ENCODE results near the gene TCF12.

TCF12 gene

DNA sequence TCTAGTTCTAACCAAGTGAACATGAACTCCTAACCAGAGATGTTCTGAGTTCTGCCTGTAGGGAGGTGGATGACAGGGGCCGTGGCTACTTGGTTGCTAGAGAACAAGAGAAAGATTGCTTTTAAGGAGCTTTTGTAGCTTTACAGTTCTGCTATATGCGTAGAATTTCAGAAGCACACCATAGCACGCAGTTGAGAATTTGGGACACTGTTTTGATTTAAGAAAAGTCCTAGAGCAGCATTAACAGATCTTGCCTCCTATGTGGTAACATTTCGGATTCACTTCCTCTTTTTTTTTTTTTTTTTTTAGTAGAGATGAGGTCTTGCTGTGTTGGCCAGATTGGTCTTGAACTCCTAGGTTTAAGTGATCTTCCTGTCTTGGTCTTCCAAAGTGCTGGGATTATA is 181.7 kb downstream of the TCF12 start:
- no peak for DNase-seq

- DNase-seq = no peak
Observed at GRCh38 chr15:57102858-57103257, 184.4 kb downstream of the TCF12 start.

DNA sequence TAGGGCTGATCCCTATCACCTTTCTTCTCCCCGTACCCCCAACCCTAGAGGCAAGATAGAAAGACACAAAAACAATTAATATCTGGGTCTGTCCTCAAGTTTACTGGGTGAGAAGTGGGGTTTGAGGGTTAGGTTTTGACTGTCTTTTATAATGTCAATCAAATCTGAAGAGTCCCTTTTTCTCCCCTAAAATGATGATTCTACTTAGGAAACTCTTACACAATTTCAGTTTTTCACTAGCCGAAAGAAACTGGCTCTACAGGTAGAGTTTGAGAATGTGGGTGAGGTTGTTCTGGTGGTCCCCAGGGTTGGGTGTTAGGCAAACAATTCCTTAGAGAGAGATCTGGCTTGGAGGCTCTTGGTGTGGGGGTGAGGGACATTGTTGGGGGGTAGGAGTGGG is 189.9 kb downstream of the TCF12 start:
- no peak for DNase-seq

DNA sequence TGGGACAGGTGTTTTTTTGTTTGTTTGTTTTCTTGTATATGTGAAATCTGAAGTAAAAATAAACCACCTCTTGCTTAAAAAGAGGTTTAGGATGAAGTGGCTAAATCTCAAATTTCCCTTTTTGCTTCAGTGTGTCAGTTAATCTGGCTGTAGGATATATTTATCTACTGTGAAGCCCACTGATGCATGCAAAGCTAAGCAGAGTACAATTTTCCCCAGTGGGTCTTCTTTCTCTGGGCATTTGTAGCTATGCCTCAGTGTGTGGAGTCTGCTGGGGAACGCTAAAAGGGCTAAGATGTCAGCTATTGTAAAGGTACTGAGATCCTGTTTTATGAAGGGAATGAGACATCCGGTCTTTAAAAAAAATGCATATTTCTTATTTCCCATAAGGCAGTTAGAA is 190.6 kb downstream of the TCF12 start:
- no peak for DNase-seq

DNA sequence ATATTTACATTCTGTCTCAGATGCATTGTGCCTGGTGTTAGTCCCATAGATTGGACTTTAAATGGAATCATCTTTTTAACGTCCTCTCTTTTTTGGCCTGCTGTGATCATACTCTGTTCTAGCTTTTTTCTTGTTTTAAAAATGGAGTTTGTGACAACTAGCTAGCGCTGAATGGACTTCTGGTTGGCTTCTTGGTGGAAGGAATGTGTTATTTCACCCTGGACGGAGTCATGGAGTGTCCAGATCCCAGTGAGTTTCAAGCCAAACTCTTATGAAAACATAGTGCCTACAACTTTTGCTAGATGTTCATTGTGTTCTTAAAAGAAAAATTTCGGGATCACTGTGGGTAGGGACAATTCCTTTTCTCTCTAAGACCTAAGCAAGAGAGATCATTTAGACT is 192.6 kb downstream of the TCF12 start:
- no peak for DNase-seq

DNA sequence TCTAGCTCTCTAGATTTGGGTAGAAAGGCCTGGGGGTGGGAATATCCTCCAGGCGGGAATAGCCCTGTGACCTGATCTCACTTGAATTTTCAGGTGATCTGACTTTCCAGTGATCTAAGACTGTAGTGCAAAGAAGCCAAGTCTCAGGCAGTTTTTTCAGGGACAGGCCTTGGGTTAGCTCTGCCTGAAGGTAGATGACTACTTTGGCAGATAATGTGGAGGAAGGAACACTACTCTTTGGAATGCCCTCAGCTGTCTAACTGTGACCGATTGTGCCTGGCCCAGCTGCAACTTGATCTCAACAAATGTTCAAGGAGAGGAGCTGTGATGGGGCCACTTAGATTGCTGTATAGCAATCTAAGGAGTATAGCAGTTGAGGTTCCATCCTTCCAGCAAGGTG is 193.7 kb downstream of the TCF12 start:
- DNase-seq = no peak

GRCh38 chr15:57114070-57114469 is 195.6 kb downstream of the TCF12 start:
- DNase-seq = no peak

- DNase-seq = no peak
Observed at GRCh38 chr15:57118013-57118799, 199.8 kb downstream of the TCF12 start.

DNA sequence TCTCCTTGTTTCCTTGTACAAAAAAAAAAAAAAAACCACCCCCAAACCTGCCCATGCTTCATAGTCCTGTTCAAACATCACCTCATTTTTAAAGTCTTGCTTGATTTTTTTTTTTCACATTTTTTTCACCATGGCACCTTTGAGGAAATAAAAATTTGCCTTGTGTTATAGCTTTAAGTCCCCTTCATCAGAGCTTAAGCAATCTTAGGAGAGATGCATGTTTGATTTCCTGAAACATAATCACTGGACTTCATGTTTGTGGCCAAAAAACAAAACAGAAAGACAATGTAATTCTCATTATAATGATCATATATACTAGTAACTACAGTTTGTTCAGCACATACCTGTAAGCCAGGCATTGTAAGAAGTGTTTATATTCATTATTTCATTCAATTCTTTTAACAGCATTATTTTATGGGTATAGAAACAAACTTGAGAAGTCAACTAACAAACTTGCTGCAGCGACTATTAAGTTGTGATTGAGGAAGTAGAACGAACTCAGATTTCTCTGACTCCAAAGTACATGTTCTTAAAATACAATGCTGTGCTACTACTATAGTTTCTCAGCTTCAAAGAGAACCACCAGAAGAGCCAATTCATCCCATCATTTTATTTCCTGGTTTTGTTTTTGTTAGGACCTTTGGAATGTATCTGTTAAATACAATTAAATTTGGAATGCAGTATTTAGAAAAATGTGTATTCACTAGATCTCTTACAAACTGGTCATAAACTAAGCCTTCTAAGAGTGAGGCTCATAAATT is 203.8 kb downstream of the TCF12 start:
- DNase-seq = no peak

DNA sequence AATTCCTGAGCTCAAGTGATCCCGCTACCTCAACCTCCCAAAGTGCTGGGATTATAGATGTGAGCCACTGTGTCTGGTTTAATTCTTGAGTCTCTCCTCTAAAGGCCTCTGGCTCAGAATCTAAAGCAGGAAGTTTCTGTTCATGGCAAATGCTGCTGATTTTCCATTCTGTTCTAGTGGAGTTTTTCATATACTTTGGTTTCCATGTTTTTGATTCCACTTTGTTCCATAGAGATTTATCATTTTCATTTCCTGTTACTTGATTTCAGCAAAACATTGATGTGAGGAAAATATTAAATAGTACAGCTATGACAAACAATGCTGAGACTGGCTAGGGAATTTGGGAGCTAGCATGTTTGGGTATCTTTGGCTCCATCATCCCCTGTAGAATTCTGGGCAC is 205.6 kb downstream of the TCF12 start:
- DNase-seq = no peak

DNA sequence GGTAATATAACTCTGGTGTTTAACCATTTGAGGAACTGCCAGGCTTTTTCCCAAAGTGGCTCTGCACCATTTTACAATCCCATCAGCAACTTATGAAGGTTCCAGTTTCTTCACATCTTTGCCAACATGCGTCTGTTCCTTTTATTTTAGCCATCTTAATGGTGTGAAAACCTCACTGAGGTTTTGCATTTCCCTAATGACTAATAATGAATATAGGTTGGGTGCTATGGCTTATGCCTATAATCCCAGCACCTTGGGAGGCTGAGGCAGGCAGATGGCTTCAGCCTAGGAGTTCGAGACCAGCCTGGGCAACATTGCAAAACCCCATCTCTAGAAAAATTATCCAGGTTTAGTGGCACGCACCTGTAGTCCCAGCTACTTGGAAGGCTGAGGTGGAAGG is 210.6 kb downstream of the TCF12 start:
- no peak for DNase-seq

DNA sequence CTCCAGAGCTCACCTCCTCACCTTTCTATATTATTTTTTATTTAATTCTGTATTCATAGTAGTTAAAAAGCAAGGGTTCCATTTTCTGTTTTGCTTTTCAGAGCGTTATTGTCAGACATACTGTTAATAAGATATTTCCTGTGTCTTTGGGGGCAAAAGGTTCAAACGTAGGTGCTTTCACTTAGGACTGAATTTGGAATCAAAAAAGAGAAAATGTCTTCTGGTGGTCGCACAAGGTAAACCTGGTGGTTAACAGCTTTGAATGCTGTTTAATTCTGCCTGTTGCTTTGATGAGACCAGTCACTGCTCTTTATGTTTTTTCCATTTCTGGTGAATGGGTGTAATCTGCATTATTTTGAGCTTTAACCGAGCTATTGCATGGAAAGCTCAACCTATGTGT is 212.5 kb downstream of the TCF12 start:
- DNase-seq = no peak

GRCh38 chr15:57133127-57133968 is 214.9 kb downstream of the TCF12 start:
- DNase-seq = no peak

- no peak for DNase-seq
Observed at GRCh38 chr15:57134071-57134605, 215.7 kb downstream of the TCF12 start.

DNA sequence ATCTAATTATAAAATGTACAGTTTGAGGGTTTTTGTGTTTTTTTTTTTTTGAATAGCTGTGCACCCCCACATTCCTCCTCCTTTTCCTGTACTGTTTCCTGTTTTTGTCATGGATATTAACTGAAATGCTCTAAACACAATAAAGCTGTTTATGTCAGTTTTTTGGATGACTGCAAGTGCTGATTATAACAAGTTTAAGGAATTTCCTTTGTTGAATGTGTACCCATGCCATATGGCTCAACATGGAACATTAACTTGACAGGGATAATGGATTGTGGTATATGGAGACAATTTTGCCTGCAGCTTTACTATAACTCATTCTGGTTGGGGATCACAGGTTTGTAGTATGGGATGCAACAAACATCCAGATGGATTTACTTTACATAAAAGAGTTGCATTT is 216.4 kb downstream of the TCF12 start:
- DNase-seq = no peak

- no peak for DNase-seq
Observed at GRCh38 chr15:57135800-57136199, 217.4 kb downstream of the TCF12 start.

- DNase-seq = no peak
Observed at GRCh38 chr15:57138349-57138788, 219.9 kb downstream of the TCF12 start.

GRCh38 chr15:57143511-57144078 is 225.2 kb downstream of the TCF12 start:
- DNase-seq = no peak

GRCh38 chr15:57144448-57144847 is 226.0 kb downstream of the TCF12 start:
- no peak for DNase-seq

DNA sequence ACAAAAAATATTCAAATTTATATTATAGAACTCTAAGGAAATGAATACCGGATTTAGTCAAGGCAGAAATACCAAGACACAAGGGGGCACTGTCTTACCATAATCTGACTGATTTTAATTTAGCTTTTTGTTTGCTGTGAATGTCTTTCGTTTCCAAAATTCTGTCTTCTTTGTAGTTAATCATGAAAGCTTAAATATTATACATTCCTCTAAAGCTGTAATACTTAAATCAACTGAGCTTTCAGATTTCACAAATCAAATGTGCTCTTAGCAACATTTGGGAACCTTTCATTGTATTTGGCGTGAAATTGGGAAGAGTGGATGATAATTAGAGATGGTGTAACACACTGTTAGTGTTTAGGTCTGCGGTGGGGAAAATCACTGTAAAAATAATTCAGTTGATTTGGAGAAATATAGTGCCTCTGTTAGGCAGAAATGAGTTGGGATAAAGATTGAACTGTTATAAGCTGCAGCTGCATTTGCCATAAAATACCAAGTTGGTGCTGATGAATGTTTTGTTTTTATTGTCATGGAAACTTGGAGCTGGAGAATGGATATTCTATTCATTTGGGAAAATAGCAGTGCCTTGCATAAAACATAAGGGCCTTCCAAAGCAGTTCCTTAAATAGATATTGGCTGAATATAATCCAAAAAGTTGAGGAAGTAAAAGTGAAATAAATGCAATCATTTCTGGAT is 228.2 kb downstream of the TCF12 start:
- DNase-seq = no peak

DNA sequence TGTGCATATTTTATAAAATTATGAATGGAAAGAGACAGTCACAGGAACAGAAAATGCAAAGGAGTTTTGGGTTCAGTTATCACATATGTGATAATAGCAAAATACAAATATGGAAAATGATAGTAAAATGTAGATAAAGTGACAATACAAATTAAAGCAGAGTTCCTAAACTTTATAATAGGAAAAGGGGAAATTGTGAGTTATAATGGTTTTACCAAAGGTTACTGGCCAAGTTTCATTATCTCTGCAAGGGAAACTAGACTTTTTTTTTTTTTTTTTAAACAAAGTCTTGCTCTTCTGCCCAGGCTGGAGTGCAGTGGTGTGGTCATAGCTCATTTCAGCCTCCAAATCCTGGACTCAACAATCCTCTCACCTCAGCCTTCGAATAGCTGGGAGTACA is 229.2 kb downstream of the TCF12 start:
- DNase-seq = no peak

- DNase-seq = no peak
Observed at GRCh38 chr15:57148262-57148661, 229.8 kb downstream of the TCF12 start.

All from CD4-positive, alpha-beta T cell treated with Interleukin-15 for 1 hour (primary cell).